GM12878 (cell line): ENCODE data around the gene ZSCAN18. TPM values are rescaled to one million over a fixed set of nuclear protein-coding genes. Genes with fewer than 3 reads are reported as not detected.

ENCODE experiments used
- ATAC-seq: fragments of 200-7000 bp; cut with Tn5 transposase; 3 replicates; pipeline ENCODE4 v1.9.1; 2020; ENCODE audit warnings: mild to moderate bottlenecking, moderate library complexity
- BruUV-seq: library from RNA; stranded (reverse); fragments of 400-500 nt; replicated peaks from 2 replicates; lab custom pipeline; 2021; lab: Mats Ljungman, UMichigan
- CTCF ChIA-PET: fragments of 300-600 bp; sonication (Branson Sonifier 250); formaldehyde crosslinking; extraction: SDS; loops from one replicate; lab custom pipeline; 2021; ENCODE audit warnings: inconsistent platforms; lab: Yijun Ruan, JAX
- POLR2A ChIA-PET: fragments of 350-600 bp; formaldehyde crosslinking; extraction: SDS; loops from one replicate; lab custom pipeline; 2021; ENCODE audit warnings: inconsistent platforms; lab: Charles Lee
- RAD21 ChIA-PET: fragments of 300-600 bp; sonication (Branson Sonifier 250); formaldehyde crosslinking; loops from one replicate; lab custom pipeline; 2023; ENCODE audit warnings: antibody characterized with exemption; ENCODE audit not compliant: unreplicated experiment; lab: Charles Lee
- SMC1A ChIA-PET: fragments of 300-600 bp; sonication (Branson Sonifier 250); formaldehyde crosslinking; loops from one replicate; lab custom pipeline; 2023; ENCODE audit not compliant: unreplicated experiment, uncharacterized antibody; lab: Charles Lee
- DNase-seq: peaks from one replicate; pipeline ENCODE4 v3.0.0-alpha.2; 2011; ENCODE audit warnings: low read depth, low spot score
- FAIRE-seq: peaks from 3 replicates; lab custom pipeline; 2011; peaks lifted over from hg19 to GRCh38; lab: Jason Lieb, UNC
- H2AFZ ChIP-seq: 2 replicates; pipeline ENCODE4 v1.6.0; 2011; ENCODE audit warnings: low read depth, low read length, control low read depth; ENCODE audit not compliant: control insufficient read depth
- H3K27ac ChIP-seq: 2 replicates; pipeline ENCODE4 v1.5.1; 2011; ENCODE audit warnings: control low read depth; ENCODE audit not compliant: control insufficient read depth, insufficient read depth
- H3K27me3 ChIP-seq, 2 experiments: replicated peaks in 1 of 2; 2 replicates each; pipeline versions ENCODE4 v1.6.0 to v1.6.1; 2011; ENCODE audit warnings: low read length in 1 of 2; ENCODE audit not compliant: control insufficient read depth in 2 of 2, insufficient read depth in 2 of 2
- H3K36me3 ChIP-seq, 2 experiments: 2 replicates each; pipeline ENCODE4 v1.5.1; 2011; ENCODE audit warnings: low read length in 1 of 2; ENCODE audit not compliant: control insufficient read depth in 2 of 2, insufficient read depth in 2 of 2
- H3K4me1 ChIP-seq: 2 replicates; pipeline ENCODE4 v1.6.1; 2011; ENCODE audit warnings: mild to moderate bottlenecking, low read length, moderate library complexity, mixed read lengths; ENCODE audit not compliant: control insufficient read depth, insufficient read depth
- H3K4me2 ChIP-seq: 2 replicates; pipeline ENCODE4 v1.6.0; 2011; ENCODE audit warnings: control low read depth; ENCODE audit not compliant: control insufficient read depth, insufficient read depth
- H3K4me3 ChIP-seq: fragments of 200-600 bp; sonication (generic); 2 replicates; pipeline ENCODE4 v1.5.1; 2016
- H3K79me2 ChIP-seq: 2 replicates; pipeline ENCODE4 v1.6.0; 2011; ENCODE audit warnings: low read length; ENCODE audit not compliant: control insufficient read depth, insufficient read depth
- H3K9ac ChIP-seq: 2 replicates; pipeline ENCODE4 v1.8.0; 2011; ENCODE audit warnings: low read length, control low read depth, mixed read lengths; ENCODE audit not compliant: control insufficient read depth, insufficient read depth
- H3K9me3 ChIP-seq: replicated peaks from 3 replicates; pipeline ENCODE4 v1.5.1; 2011; ENCODE audit warnings: mild to moderate bottlenecking, low read length; ENCODE audit not compliant: control insufficient read depth, insufficient read depth
- H4K20me1 ChIP-seq: 2 replicates; pipeline ENCODE4 v1.6.0; 2011; ENCODE audit not compliant: control insufficient read depth, insufficient read depth
- CUX1 ChIP-seq: IDR thresholded peaks from 2 replicates; pipeline ENCODE4 v1.6.1; 2012; ENCODE audit warnings: improper control_type of control experiment, low read depth, low read length; ENCODE audit not compliant: insufficient replicate concordance
- EGR1 ChIP-seq, 2 experiments: IDR thresholded peaks; 1 replicate in 1 of 2; 2 replicates in 1 of 2; pipeline ENCODE4 v1.6.1; 2011 to 2012; ENCODE audit warnings: low read depth in 2 of 2, low read length in 2 of 2, borderline replicate concordance in 1 of 2, mild to moderate bottlenecking in 1 of 2, moderate library complexity in 1 of 2
- HSF1 ChIP-seq: fragments of 150-350 bp; IDR thresholded peaks from 2 replicates; pipeline ENCODE4 v1.6.1; 2014; ENCODE audit warnings: mild to moderate bottlenecking, low read depth, low read length
- MLLT1 ChIP-seq: fragments of 450-650 bp; IDR thresholded peaks from 2 replicates; pipeline ENCODE4 v1.6.1; 2016; ENCODE audit warnings: mild to moderate bottlenecking
- PAX5 ChIP-seq: IDR thresholded peaks from 2 replicates; pipeline ENCODE4 v1.6.1; 2011; ENCODE audit warnings: low read depth, low read length, borderline replicate concordance
- PAX8 ChIP-seq: fragments of 450-650 bp; IDR thresholded peaks from 2 replicates; pipeline ENCODE4 v1.6.1; 2017; ENCODE audit warnings: mild to moderate bottlenecking, moderate library complexity
- RFX5 ChIP-seq: IDR thresholded peaks from 2 replicates; pipeline ENCODE4 v1.6.1; 2011; ENCODE audit warnings: low read depth, low read length, improper control_type of control experiment
- TAF1 ChIP-seq: IDR thresholded peaks from 2 replicates; pipeline ENCODE4 v1.6.1; 2011; ENCODE audit warnings: mild to moderate bottlenecking, low read depth, low read length, borderline replicate concordance
- TARDBP ChIP-seq: IDR thresholded peaks from 2 replicates; pipeline ENCODE4 v1.6.1; 2016; ENCODE audit warnings: borderline replicate concordance
- TCF3 ChIP-seq: IDR thresholded peaks from 2 replicates; pipeline ENCODE4 v1.6.1; 2012; ENCODE audit warnings: low read depth, mild to moderate bottlenecking, low read length, borderline replicate concordance; ENCODE audit not compliant: insufficient read depth
- WGBS: methylation state at CpG from one replicate; pipeline ENCODE4 v1.1.6; 2016; ENCODE audit warnings: low lambda C conversion rate; ENCODE audit not compliant: insufficient replicate concordance, insufficient coverage; ENCODE audit errors: missing lambda C conversion rate; 5-methylcytosine and 5-hydroxymethylcytosine counted together
- in situ Hi-C: fragments of 300-500 bp; cut with MboI; formaldehyde crosslinking; loops from 9 replicates; pipeline ENCODE4 v1.14.3; 2018; ENCODE audit warnings: mixed read lengths
- intact Hi-C: fragments of 100-400 bp; cut with micrococcal nuclease; formaldehyde crosslinking; loops from one replicate; pipeline ENCODE4 v1.14.2; 2022; ENCODE audit not compliant: unreplicated experiment
- polyA plus RNA-seq, 11 experiments: library from polyadenylated mRNA; depleted of rRNA in 4 of 11; unstranded in 6 of 11; stranded (reverse) in 5 of 11; fragments of >200 nt; fragmentation: Nextera tagmentation in 4 of 11; fragmentation: Illumina TruSeq in 1 of 11; extraction: Ambion mirVana in 4 of 11; extraction: Trizol in 1 of 11; gene quantifications; 1 replicate in 1 of 11; 2 replicates in 10 of 11; pipeline versions ENCODE4 v1.2.1 to v1.2.3, GENCODE V29; 2011 to 2016; ENCODE audit warnings: inconsistent platforms in 2 of 11, missing spikeins in 2 of 11, low read depth in 1 of 11
- total RNA-seq, 4 experiments: library from RNA; depleted of rRNA in 3 of 4; stranded (reverse); fragments of >200 nt in 3 of 4; fragmentation: Illumina TruSeq in 1 of 4; extraction: Trizol in 1 of 4; gene quantifications; 2 replicates each; pipeline versions ENCODE4 v1.2.1 to v1.2.3, GENCODE V29; 2013 to 2021

The ZSCAN18 gene
- total and polyA plus RNA-seq, 10 of the 15 experiments (the other 5 are each of a cell fraction or from before 2014, with no cell fraction given), result 0.64 TPM; not detected in 8

GRCh38 chr19:58059671-58060078 is 38.4 kb downstream of the ZSCAN18 start (continued):
- TF ChIP-seq CUX1, result no peak
- TF ChIP-seq TARDBP, result no peak
- TF ChIP-seq TAF1, result no peak
- no peak for TF ChIP-seq PAX5

- in situ Hi-C loops, result no loop called here
- no peaks in the 10 kb centered on the region for H3K27me3 ChIP-seq
- no peak within 1 kb of the TSS for H2AFZ ChIP-seq
- BruUV-seq, result no TSS peak
- H3K9me3 ChIP-seq, result peaks cover 8% of the 10 kb centered on the region; the same call in 2 of the 3 replicates
- H3K79me2 ChIP-seq, result no peaks in the 10 kb centered on the region
- H3K4me1 ChIP-seq, result no peaks in the 10 kb centered on the region
- no peak for ATAC-seq
- no peak for DNase-seq
- H3K4me3 ChIP-seq, result no peak within 1 kb of the TSS
- no peak for FAIRE-seq
- SMC1A ChIA-PET, result no interaction called here
- H3K9ac ChIP-seq, result no peak within 1 kb of the TSS
- intact Hi-C loops, result no loop called here
- POLR2A ChIA-PET, result no interaction called here
- no peaks in the 10 kb centered on the region for H4K20me1 ChIP-seq
- CTCF ChIA-PET, result no interaction called here
- H3K36me3 ChIP-seq, result no peaks in the 10 kb centered on the region
- RAD21 ChIA-PET, result no interaction called here
- no peak within 1 kb of the TSS for H3K4me2 ChIP-seq
- no peak within 1 kb of the TSS for H3K27ac ChIP-seq
- 37% methylated on average over 41 of the region's 62 CpGs for WGBS
- TF ChIP-seq PAX8 (no peak), HSF1 (no peak), TCF3 (no peak), MLLT1 (no peak), RFX5 (no peak), EGR1 (IDR thresholded peaks at IDR 0.05; ENCODE audit: borderline replicate concordance in 1 of 2, low read depth in 2 of 2, low read length in 2 of 2) (no peak)
Observed at GRCh38 chr19:58059003-58059670, 38.9 kb downstream of the ZSCAN18 start, which contains the start of gene ZNF135. Gene ZNF135 (plus strand): TSS chr19:58059282. CDS start chr19:58060003, 721 bp downstream.
